Eye (tissue), 1 donor: ENCODE results near the gene YIPF4.
"Not testable (repeated sequence)": the region's sequence is repeated elsewhere in the genome, so short reads cannot be mapped to it uniquely, and the experiment has no call there.

Source experiments
- DNase-seq: peaks from one replicate; pipeline ENCODE4 v3.0.0-alpha.2; 2015

Gene YIPF4

DNA sequence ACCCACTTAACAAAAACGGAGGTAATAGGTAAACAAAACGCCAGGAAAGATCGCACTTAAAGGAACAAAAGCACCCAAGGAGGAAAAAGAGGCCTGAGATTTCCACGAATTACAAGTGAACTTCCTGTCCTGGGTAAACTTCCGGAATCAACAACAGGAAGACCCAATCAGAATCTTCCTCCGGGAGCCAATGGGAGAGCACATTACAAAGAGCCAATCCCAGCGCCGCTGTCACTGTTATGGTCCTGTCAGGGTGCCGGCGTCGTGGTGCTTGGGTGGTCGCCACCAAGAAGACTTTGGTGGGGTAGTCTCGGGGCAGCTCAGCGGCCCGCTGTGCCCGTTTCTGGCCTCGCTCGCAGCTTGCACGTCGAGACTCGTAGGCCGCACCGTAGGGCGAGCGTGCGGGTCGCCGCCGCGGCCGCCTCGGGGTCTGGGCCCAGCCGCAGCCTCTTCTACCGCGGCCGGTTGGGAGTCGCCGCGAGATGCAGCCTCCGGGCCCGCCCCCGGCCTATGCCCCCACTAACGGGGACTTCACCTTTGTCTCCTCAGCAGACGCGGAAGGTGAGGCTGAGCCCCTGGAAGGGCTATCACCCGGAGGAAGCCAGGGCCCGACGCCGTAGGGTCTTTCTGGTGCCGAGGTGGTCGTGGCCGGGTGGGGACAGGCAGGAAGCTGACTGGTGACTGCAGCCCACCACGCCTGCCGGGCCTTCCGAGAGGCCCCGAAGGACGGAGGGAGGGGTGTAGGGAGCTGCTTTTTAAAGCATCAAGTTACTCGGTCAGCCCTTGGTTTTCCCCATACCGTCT lies at the start of gene YIPF4:
Gene YIPF4, plus strand, starts transcription at position 231 of the 804 bp plus-strand sequence. Its CDS starts 252 bp downstream, at position 483.
- peak; percentile 99 for DNase-seq

- no peak for DNase-seq
These were observed 49.5 kb upstream of the YIPF4 start for GRCh38 chr2:32228181-32228580.

GRCh38 chr2:32229635-32230034 lies 48.1 kb upstream of the YIPF4 start:
- no peak for DNase-seq

DNA sequence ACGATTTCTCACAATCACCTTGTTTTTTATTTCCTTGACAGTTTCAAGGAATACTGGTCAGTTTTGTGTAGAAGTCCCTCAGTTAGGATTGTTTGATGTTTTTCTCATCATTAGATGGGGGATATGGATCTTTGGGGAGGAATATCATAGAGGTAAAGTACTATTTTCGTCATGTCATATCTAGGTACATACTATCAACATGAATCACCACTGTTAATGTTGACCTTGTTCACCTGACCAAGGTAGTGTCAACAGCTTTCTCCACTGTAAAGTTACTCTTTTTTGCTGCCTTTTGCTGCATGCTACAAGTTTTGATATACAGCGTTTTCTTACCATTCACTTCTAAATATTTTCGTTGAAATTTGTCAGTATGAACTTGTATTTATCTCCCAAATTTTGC lies 45.7 kb upstream of the YIPF4 start:
- no peak for DNase-seq

DNA sequence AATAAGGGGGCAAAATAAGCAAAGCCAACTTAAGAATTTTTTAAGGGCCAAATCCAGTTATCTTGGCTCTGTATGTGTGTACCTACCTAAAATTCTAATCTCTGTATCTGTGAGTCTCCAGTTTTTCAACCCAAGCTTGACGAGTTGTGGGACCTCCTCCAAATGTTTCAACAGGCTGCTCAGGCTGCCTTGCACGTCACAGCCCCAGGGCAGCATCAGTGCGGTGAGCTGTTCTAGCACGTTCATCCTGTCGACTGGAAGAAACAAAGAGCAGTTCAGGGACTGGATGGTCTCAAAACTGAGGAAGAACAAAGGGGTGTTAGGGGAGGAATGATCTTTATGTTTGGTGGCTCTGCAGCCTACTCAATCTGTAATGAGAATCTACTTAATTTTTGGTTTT lies 42.4 kb upstream of the YIPF4 start:
- peak; percentile 57 for DNase-seq

DNA sequence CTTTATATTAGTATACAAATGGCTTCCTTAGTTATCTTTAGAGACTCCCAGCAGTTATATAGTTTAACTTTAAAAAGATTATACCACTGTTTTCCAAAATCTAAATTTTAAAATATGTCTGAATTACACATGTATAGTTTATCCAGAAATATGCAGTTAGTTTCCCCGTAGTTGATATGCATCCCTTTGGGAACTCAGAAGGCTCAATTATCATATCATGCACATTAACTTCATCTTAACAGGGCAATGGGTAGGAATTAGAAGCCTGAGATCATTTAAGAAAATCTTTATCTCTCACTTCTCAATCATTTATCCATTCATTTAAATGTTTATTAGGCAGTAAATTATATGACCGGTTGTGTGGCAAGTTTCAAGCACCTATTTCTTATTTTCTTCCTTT lies 40.2 kb upstream of the YIPF4 start:
- DNase-seq: no peak

- peak; percentile 70 for DNase-seq
These were observed 39.7 kb upstream of the YIPF4 start for GRCh38 chr2:32237996-32238395.

DNA sequence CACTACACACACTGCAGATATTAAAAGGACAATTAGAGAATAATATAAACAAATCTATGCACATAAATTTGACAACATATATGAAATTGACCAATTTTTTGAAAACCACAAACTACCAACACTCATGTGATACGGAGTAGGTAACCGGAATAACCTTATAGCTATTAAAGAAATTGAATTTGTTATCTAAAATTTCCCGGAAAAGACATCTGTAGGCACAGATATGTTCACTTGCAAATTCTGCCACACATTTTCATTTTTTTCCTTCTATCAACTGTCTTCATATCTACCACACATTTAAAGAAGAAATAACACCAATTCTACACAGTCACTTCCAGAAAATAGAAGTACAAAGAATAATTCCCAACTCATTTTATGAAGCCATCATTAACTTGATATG lies 35.4 kb upstream of the YIPF4 start:
- no peak for DNase-seq

GRCh38 chr2:32246911-32247310 lies 30.8 kb upstream of the YIPF4 start:
- DNase-seq: no peak

GRCh38 chr2:32248299-32248698 lies 29.4 kb upstream of the YIPF4 start:
- no peak for DNase-seq

GRCh38 chr2:32249731-32250236 lies 27.9 kb upstream of the YIPF4 start:
- DNase-seq: no peak

DNA sequence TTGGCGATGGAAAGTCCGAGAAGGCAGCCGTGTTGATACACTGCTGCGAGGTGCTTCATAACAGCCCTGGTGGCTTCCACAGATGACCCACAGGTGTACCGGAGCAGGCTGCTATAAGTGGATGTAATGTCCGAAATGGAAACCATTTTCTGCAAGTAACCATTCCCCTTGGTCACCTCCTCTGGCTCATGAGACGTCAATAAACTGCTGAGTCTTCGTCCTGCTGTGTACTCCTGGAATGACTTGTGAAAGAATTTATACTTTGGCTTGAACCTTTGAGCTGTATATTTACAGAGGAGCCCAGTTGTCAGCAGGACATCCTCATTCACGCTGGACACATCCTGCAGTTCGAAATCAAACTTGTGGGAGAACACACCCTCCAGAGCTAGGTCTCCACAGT lies 27.4 kb upstream of the YIPF4 start:
- no peak for DNase-seq

- DNase-seq: no peak
These were observed 19.5 kb upstream of the YIPF4 start for GRCh38 chr2:32258242-32258641.

DNA sequence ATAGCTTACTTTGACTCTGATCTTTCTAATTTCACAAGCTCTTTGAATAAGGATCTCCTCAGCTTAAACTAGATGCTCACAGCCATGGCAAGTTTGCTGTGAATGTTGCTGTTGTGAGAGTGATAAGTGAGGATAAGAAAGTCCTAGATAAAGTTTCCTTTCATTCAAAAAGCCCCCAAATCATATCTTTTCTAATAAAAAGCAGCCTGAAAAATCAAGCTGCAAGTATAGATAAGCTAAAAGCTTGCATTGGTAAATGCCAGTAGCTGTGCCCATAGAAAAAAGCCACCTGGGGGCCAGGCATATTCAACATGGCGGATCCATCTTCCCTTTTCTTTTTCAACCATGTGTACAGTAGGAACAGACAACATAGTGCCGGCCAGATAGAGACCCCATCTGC lies 17.3 kb upstream of the YIPF4 start:
- DNase-seq: no peak

GRCh38 chr2:32262105-32262504 lies 15.6 kb upstream of the YIPF4 start:
- no peak for DNase-seq

DNA sequence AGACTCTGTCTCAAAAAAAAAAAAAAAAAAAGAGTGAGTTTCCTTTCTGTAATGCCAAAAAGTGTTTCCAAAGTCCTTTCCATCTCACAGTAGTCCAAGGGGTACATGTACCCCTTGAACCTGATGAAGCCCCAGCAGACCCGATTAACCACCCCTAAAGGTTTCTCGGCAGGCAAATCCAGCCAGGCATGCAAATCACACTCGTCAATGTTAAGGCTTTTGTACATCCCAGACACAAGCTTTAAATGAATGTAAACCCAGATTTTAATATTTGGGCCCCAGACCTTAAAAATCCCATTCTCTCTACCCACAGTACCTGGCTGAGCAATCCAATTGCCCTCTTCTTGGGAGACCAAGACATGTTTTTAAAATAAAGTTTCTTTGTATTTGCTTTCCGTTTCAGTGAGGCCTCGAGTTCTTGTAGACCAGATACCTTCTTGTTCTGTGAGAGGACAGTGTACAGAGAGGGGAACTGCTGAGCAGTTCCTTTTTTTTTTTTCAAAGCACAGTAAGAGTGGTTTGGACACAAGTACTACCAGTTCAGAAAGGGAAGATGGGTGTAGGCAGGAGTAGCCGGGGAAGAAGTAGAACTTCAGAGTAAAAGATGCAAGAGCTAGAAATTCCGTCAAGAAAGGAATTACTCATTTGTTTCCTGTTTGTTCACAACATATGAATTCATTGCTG lies 13.1 kb upstream of the YIPF4 start, which contains the start of gene NLRC4:
Gene NLRC4, minus strand, starts transcription at position 465 of the 684 bp plus-strand sequence. CDS start 8,111 bp downstream, outside the sequence.
- DNase-seq: no peak

DNA sequence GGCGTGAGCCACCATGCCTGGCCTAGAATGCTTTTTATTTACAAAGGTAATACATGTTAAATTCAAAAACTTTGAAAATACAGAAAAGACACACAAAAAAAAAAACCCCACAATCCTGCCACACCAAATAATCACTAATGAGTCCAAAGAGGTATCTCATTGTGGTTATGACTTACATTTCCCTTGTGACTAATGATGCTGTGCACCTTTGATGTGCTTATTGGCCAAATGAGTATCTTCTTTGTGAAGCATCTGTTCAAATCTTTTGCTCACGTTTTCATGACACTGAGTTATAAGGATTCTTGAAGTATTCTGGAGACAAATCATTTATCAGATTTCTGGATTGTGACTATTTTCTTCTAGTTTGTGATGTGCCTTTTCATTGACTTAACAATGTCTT lies 6.6 kb upstream of the YIPF4 start:
- DNase-seq: no peak

- no peak for DNase-seq
These were observed 5.4 kb upstream of the YIPF4 start for GRCh38 chr2:32272279-32272678.

DNA sequence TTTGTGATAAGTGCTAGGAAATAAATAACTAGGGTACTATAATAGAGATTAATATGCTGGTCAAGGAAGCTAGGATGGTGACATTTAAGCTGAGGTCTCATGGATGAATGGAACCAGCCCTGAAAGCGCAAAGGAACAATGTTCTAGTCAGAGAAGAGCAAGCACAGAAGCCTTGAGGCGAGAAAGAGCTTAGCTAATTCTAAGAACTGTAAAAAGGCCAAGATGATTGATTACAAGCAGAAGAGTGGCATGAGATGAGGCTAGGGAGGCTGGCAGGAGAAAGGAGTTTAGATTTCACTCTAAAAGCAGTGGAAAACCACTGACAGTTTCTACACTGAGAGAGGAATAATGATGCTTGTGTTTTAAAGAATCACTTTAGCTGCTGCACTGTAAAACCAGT lies 3.4 kb upstream of the YIPF4 start:
- DNase-seq: no peak

- not testable (repeated sequence) for DNase-seq
These were observed 1.9 kb upstream of the YIPF4 start for GRCh38 chr2:32275790-32276189.

DNA sequence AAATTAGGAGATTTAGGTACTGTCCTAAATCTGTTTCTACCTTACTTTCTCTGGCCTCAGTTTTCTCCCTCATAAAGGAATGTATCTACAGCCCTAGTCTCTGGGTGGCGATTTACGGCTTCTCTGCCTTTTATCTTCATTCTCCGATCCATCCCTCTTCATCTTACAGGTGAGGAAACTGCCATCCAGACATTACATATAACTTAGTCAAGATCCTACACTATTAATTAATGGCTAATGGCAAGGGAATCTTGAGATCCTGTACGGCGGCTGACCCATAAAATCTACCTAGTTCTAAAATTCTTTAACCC lies 386 bp upstream of the YIPF4 start:
- no peak for DNase-seq

GRCh38 chr2:32278478-32278853 lies 762 bp downstream of the YIPF4 start:
- DNase-seq: no peak

GRCh38 chr2:32284321-32284720 lies 6.6 kb downstream of the YIPF4 start:
- DNase-seq: no peak
